ENCODE measurements around the gene CHST8. TPM values are rescaled to one million over a fixed set of nuclear protein-coding genes. Genes with fewer than 3 reads are reported as not detected.

The CHST8 gene
- polyA plus RNA-seq, 1 experiment: not detected

DNA sequence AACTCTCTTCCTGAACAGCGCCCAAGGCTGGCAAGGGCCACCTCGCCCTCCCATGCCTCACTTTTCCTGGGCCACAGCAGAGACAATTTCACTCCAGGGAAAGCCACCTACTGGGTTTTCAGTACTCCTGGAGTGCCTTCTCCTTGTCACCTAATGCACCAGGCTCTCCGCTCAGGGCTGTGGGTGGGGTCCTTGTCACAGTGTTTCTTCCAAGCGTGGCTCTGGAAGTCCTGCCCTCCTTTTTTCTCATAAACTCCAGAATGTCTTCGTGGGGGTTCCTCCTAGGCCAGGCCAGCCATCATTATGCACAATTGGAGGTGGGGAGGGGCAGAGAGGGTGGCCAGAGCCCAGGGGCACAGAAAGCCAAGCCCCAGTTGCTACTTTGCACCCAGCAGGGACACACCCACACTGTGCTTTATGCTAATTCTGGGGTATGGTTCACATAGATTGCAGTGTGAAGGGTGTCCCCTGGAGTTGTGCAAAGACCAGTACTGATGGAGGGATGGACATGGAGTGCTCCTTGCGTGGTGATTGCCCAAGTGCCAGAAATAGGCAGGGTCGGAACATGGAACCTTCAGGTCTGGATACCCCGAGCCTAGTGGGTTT, 78.8 kb downstream of the CHST8 start:
- H3K9me3 ChIP-seq (ENCODE audit: control insufficient read depth, insufficient read depth, low read length): no peaks in the 10 kb centered on the region; the same call in 1 of the 2 replicates
- no peak for DNase-seq (ENCODE audit: low read depth, low spot score)
- ChIA-PET POLR2A (no interaction called here), CTCF (no interaction called here)
- no peaks in the 10 kb centered on the region for H3K27me3 ChIP-seq (ENCODE audit: control insufficient read depth, insufficient read depth, low read length)
- no peak overlapping the region for H3K27ac ChIP-seq (ENCODE audit: low read depth, low read length)
- TF ChIP-seq CTCF (IDR thresholded peaks at IDR 0.05; ENCODE audit: low read depth, low read length): no peak
- no peak overlapping the region for H3K4me3 ChIP-seq (ENCODE audit: low read depth, low read length)

GRCh38 chr19:33701565-33701964, 79.8 kb downstream of the CHST8 start:
- Histone ChIP-seq H3K27ac (ENCODE audit: low read depth, low read length) (no peak overlapping the region), H3K4me3 (ENCODE audit: low read depth, low read length) (no peak overlapping the region), H3K9me3 (ENCODE audit: control insufficient read depth, insufficient read depth, low read length) (no peaks in the 10 kb centered on the region; the same call in 1 of the 2 replicates), H3K27me3 (ENCODE audit: control insufficient read depth, insufficient read depth, low read length) (no peaks in the 10 kb centered on the region)
- no peak for TF ChIP-seq CTCF (IDR thresholded peaks at IDR 0.05; ENCODE audit: low read depth, low read length)
- ChIA-PET POLR2A (no interaction called here), CTCF (no interaction called here)
- DNase-seq (ENCODE audit: low read depth, low spot score): no peak

DNA sequence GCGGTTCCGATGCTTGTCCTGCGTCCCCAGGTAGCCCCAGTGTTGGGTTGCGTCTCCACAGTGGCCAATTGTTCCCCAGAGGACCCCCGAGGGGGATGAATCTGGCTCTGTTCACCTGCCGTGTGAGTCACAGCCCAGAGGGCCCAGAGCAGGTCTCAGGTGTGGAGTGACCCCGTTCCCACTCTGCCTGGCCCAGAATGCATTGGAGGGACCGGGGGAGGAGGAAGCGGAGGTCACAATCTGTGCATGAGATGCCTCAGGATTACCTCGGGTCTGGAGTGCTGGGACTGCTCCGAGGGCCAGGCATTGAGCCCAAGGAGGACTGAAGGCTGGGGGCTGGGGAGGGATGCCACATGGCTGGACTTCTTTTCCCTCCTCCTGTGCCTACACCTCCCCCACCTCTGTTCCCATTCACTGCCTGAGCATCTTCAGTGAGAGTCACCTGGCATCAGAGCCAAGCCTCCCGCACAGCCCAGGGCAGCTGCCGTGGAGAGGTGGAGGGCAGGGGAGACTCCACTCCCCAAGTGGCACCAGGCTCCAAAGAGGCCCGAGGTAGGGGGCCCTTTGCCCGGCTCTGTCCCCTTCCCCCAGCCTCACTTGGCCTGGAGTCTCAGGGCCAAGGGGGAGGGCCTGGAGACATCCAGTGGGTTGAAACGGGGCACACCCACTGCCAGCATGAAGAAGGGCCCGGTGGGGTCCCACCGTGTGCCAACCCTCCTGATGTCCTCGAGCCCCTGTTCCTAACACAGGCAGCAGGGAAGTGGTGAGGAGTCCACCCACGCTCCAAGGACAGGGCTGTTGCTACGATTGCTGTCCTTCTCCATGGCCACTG, 81.1 kb downstream of the CHST8 start:
- POLR2A ChIA-PET: no interaction called here
- TF ChIP-seq CTCF (IDR thresholded peaks at IDR 0.05; ENCODE audit: low read depth, low read length): no peak
- DNase-seq (ENCODE audit: low read depth, low spot score): no peak
- no peaks in the 10 kb centered on the region; the same call in 1 of the 2 replicates for H3K9me3 ChIP-seq (ENCODE audit: control insufficient read depth, insufficient read depth, low read length)
- no peak overlapping the region for H3K27ac ChIP-seq (ENCODE audit: low read depth, low read length)
- no peak overlapping the region for H3K4me3 ChIP-seq (ENCODE audit: low read depth, low read length)
- CTCF ChIA-PET: no interaction called here
- no peaks in the 10 kb centered on the region for H3K27me3 ChIP-seq (ENCODE audit: control insufficient read depth, insufficient read depth, low read length)

DNA sequence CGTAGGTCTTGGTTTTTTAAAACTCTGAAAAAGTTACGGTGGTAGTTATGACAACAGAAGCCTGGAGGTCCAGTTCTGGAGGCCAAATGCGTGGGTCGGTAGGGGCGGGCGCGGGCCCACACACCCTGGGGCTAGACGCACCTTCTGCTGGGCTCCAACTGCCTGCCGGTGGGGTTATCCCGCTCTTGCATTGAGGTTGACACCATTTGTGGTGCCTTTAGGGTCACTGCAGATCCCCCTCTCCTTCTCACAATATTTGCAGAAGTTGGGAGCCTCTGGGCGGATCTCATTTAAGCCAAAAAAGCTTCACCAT, 81.6 kb downstream of the CHST8 start:
- no peaks in the 10 kb centered on the region; the same call in 1 of the 2 replicates for H3K9me3 ChIP-seq (ENCODE audit: control insufficient read depth, insufficient read depth, low read length)
- DNase-seq (ENCODE audit: low read depth, low spot score): no peak
- H3K4me3 ChIP-seq (ENCODE audit: low read depth, low read length): no peak overlapping the region
- TF ChIP-seq CTCF (IDR thresholded peaks at IDR 0.05; ENCODE audit: low read depth, low read length): no peak
- no peaks in the 10 kb centered on the region for H3K27me3 ChIP-seq (ENCODE audit: control insufficient read depth, insufficient read depth, low read length)
- ChIA-PET CTCF (no interaction called here), POLR2A (no interaction called here)
- no peak overlapping the region for H3K27ac ChIP-seq (ENCODE audit: low read depth, low read length)

- Histone ChIP-seq H3K9me3 (ENCODE audit: control insufficient read depth, insufficient read depth, low read length) (no peaks in the 10 kb centered on the region; the same call in 1 of the 2 replicates), H3K27ac (ENCODE audit: low read depth, low read length) (no peak overlapping the region), H3K27me3 (ENCODE audit: control insufficient read depth, insufficient read depth, low read length) (no peaks in the 10 kb centered on the region), H3K4me3 (ENCODE audit: low read depth, low read length) (no peak overlapping the region)
- CTCF ChIA-PET: no interaction called here
- POLR2A ChIA-PET: no interaction called here
- DNase-seq (ENCODE audit: low read depth, low spot score): no peak
- TF ChIP-seq CTCF (IDR thresholded peaks at IDR 0.05; ENCODE audit: low read depth, low read length): no peak
These were observed 82.1 kb downstream of the CHST8 start for GRCh38 chr19:33703821-33704220.

Data from AG04450 (cell line).